H7 (cell line): ENCODE measurements around the gene OSBPL6. TPM values are rescaled to one million over a fixed set of nuclear protein-coding genes. Genes with fewer than 3 reads are reported as not detected.
A peak's percentile ranks its signal among the peaks of the same experiment; 100 is the strongest.

Experiments
- DNase-seq: peaks from one replicate; pipeline ENCODE4 v3.0.0; 2012
- H3K27me3 ChIP-seq: 2 replicates; pipeline ENCODE4 v1.6.0; 2011; ENCODE audit warnings: mild to moderate bottlenecking, low read length; ENCODE audit not compliant: control insufficient read depth, insufficient read depth
- H3K36me3 ChIP-seq: replicated peaks from 2 replicates; pipeline ENCODE4 v1.5.1; 2011; ENCODE audit warnings: low read length; ENCODE audit not compliant: control insufficient read depth, insufficient read depth
- H3K4me3 ChIP-seq: 2 replicates; pipeline ENCODE4 v1.5.1; 2011; ENCODE audit warnings: low read depth, mild to moderate bottlenecking, control low read depth, low read length, moderate library complexity; ENCODE audit not compliant: insufficient read depth
- total RNA-seq: library from RNA; depleted of rRNA; stranded (reverse); fragments of >200 nt; shearing (Covaris generic); gene quantifications from 2 replicates; pipeline ENCODE4 v1.2.3, GENCODE V29; 2014

Gene OSBPL6
- total RNA-seq, 1 experiment from 2014 or later, result 9.2 TPM

DNA sequence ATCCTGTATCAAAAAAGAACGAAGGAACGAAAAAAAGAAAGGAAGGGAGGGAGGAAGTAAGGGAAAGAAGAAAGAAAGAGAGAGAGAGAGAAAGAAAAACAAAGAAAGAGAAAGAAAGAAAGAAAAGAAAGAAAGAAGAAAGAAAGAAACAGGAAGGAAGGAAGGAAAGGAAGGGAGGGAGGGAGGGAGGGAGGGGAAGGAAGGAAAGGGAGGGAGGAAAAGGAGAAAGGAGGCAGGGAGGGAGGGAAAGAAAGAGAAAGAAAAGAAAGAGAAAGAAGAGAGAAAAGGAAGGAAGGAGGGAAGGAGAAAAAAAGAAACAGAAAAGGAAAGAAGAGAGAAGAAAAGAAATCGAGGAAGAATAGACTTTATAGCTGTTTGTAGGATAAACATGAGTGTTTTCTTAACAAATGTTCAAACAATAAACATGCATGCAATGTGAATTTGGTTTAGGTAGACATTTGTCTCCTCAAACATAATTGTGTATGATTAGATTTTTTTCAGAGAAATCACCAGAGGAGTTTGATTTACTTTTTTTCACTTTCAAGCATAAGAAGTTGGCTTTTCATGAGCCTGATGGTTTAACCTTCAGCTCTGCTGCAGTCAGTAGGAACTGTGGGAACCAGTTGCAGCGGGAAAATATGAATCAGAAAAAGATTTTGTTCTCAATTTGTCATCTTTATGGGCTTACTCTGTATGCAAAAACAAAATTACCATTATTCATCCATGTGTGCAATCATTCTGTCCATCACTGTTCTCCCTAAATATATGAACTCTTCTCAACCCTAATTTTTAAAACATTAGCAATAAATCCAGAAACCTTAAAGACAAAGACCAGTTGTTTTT is 185.1 kb downstream of the OSBPL6 start:
- no peak for DNase-seq
- Histone ChIP-seq H3K36me3 (no peaks in the 10 kb centered on the region), H3K4me3 (no peak overlapping the region), H3K27me3 (no peaks in the 10 kb centered on the region)

DNA sequence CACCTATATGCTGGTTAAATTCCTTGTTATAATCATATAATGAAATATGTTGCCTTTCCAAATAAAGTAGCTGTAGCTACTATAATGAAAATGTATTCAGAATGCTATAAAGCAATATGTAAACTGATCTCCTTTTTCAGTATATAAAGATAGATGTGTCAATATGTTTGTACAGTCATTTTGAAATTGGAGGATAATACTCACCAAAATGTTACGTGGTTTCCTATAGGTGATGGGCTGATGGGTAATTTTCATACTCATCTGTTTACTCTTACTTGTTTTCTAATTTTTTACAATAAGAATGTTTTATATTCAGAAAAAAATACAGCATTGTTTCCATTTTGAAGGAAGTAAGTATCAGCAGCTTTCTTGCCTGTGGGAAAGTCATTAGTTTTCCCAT is 186.5 kb downstream of the OSBPL6 start:
- Histone ChIP-seq H3K4me3 (no peak overlapping the region), H3K27me3 (no peaks in the 10 kb centered on the region), H3K36me3 (no peaks in the 10 kb centered on the region)
- no peak for DNase-seq

- no peak for DNase-seq
- no peaks in the 10 kb centered on the region for H3K36me3 ChIP-seq
- no peak overlapping the region for H3K4me3 ChIP-seq
- H3K27me3 ChIP-seq, result no peaks in the 10 kb centered on the region
These were observed 189.4 kb downstream of the OSBPL6 start for GRCh38 chr2:178383718-178384117.

GRCh38 chr2:178385595-178386148 is 191.4 kb downstream of the OSBPL6 start:
- DNase-seq, result no peak
- Histone ChIP-seq H3K36me3 (no peaks in the 10 kb centered on the region), H3K27me3 (no peaks in the 10 kb centered on the region), H3K4me3 (no peak overlapping the region)

GRCh38 chr2:178386986-178387597 is 192.8 kb downstream of the OSBPL6 start:
- Histone ChIP-seq H3K4me3 (no peak overlapping the region), H3K27me3 (no peaks in the 10 kb centered on the region), H3K36me3 (no peaks in the 10 kb centered on the region)
- no peak for DNase-seq

DNA sequence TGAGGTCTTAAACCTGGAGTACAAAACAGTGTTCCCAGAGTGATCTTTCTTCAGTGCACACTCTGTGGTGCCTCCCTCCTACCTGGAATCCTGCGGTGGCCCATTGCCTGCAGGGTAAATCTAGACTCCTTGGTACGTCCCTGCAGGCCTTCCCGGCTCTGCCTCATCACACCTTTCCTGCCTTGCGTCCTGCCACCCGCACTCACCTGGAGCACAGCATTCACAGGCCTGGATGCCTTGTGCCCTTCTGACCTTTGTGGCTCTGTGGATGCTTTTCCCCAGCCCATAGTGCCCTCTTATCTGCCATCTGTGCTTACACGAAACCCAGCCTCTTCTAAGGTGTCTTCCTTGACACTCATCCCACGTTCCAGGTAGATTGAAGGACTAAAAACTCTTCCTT is 194.0 kb downstream of the OSBPL6 start:
- Histone ChIP-seq H3K4me3 (no peak overlapping the region), H3K36me3 (no peaks in the 10 kb centered on the region), H3K27me3 (no peaks in the 10 kb centered on the region)
- DNase-seq, result no peak

DNA sequence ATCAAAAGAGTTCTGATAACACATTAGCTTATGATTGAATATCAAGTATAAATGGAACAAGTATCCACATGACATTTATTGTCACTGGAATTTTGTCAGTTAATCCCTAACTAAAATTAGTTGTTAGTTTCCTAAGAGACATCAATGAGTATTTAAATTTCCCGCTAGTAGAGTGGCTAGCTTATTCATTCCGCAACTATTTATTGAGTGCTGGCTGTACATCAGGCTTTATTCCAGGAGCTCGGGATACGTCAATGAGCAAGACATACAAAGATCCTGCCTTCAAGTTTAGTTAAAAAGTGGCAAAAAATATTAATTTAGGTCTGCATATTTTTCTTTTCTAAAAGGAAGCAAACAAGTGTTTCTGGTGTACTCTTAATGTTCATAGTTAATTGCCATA is 197.4 kb downstream of the OSBPL6 start:
- Histone ChIP-seq H3K36me3 (no peaks in the 10 kb centered on the region), H3K4me3 (no peak overlapping the region), H3K27me3 (no peaks in the 10 kb centered on the region)
- DNase-seq, result no peak

DNA sequence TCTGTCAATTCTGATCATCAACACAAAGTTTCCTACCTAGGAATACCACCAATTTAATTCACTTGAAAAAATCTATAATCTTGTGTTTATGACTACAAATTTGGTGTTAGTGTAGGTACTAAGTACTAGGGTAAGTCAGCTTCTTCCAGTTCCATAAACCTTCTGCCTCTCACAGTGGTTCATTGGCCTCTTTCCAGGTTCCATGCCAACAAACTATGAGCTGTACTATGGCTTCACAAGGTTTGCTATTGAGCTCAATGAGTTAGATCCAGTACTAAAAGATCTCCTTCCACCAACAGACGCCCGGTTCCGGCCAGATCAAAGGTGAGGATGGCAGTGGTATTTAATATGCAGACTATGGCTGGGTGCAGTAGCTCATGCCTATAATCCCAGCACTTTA is 197.9 kb downstream of the OSBPL6 start:
- H3K27me3 ChIP-seq, result no peaks in the 10 kb centered on the region
- H3K36me3 ChIP-seq, result no peaks in the 10 kb centered on the region
- no peak for DNase-seq
- H3K4me3 ChIP-seq, result no peak overlapping the region

GRCh38 chr2:178394859-178395258 is 200.5 kb downstream of the OSBPL6 start:
- no peak overlapping the region for H3K4me3 ChIP-seq
- H3K27me3 ChIP-seq, result no peaks in the 10 kb centered on the region
- no peaks in the 10 kb centered on the region for H3K36me3 ChIP-seq
- DNase-seq, result no peak

DNA sequence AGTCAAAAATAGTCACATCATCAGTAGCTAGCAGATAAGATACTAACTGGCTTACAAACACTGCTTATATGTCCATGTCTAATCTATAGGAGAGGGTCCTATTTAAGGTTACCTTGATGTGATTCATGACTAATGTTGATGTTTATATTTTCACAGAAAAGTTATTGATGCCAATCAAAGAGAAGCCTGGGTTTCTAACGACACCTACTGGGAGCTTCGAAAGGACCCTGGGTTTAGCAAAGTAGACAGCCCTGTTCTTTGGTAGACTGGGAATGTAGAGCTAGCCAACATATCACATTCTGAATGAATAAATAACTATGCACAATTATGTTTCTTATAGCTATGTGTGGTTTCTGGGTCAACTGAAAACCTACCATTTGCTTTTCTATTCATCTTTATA is 201.0 kb downstream of the OSBPL6 start:
- no peaks in the 10 kb centered on the region for H3K27me3 ChIP-seq
- no peak for DNase-seq
- H3K4me3 ChIP-seq, result no peak overlapping the region
- H3K36me3 ChIP-seq, result no peaks in the 10 kb centered on the region

- Histone ChIP-seq H3K27me3 (no peaks in the 10 kb centered on the region), H3K4me3 (no peak overlapping the region), H3K36me3 (no peaks in the 10 kb centered on the region)
- DNase-seq, result no peak
These were observed 201.7 kb downstream of the OSBPL6 start for GRCh38 chr2:178395941-178396570.

DNA sequence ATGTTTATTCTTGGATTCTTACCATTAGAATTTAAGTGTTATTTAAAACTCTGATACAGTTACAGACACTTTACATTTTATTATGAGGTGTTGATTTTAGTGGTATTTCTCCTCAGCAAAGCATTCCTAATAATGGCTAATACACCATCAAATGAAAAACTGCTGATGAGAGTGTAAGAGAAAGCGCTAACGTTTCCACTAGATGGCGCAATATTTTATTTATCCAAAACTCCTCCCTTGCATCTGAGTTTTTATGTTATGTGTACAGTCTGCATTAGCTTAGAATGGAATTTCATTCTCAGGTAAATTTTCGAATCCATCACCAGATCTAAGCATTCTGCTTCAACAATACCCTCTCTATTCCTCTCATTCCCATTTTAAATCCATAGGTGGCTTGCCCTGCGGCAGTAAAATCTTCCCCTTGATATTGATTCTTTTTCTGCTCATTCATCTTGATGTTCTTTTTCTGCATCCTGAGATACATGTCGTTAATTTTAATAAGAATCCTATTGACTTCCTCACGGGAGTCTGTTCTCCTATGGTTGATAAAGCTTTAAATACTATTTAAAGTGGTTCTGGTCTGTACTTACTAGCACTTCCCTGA is 202.8 kb downstream of the OSBPL6 start:
- no peak overlapping the region for H3K4me3 ChIP-seq
- peak; percentile 17 for DNase-seq
- no peaks in the 10 kb centered on the region for H3K36me3 ChIP-seq
- H3K27me3 ChIP-seq, result no peaks in the 10 kb centered on the region

GRCh38 chr2:178401994-178402437 is 207.7 kb downstream of the OSBPL6 start:
- Histone ChIP-seq H3K4me3 (no peak overlapping the region), H3K27me3 (no peaks in the 10 kb centered on the region), H3K36me3 (no peaks in the 10 kb centered on the region)
- DNase-seq, result no peak

- no peaks in the 10 kb centered on the region for H3K27me3 ChIP-seq
- H3K36me3 ChIP-seq, result no peaks in the 10 kb centered on the region
- no peak overlapping the region for H3K4me3 ChIP-seq
- DNase-seq, result no peak
These were observed 209.5 kb downstream of the OSBPL6 start for GRCh38 chr2:178403671-178404306.
